Osteocyte (in vitro differentiated cells): ENCODE results near the gene FRMD1. TPM values are rescaled to one million over a fixed set of nuclear protein-coding genes. Genes with fewer than 3 reads are reported as not detected.

Experiments
- DNase-seq: peaks from one replicate; pipeline ENCODE4 v3.0.0; 2021; ENCODE audit warnings: mixed read lengths; ENCODE audit not compliant: unreplicated experiment; ENCODE audit errors: extremely low spot score
- H3K27ac Mint-ChIP-seq: one replicate; pipeline ENCODE4 v1.8.0; 2021; ENCODE audit warnings: mild to moderate bottlenecking, mixed read lengths; ENCODE audit not compliant: unreplicated experiment
- H3K27me3 Mint-ChIP-seq: one replicate; pipeline ENCODE4 v1.8.0; 2021; ENCODE audit warnings: mixed read lengths; ENCODE audit not compliant: unreplicated experiment
- H3K36me3 Mint-ChIP-seq: one replicate; pipeline ENCODE4 v1.8.0; 2021; ENCODE audit warnings: mixed read lengths; ENCODE audit not compliant: unreplicated experiment
- H3K4me1 Mint-ChIP-seq: one replicate; pipeline ENCODE4 v1.8.0; 2021; ENCODE audit warnings: mixed read lengths; ENCODE audit not compliant: unreplicated experiment
- H3K4me3 Mint-ChIP-seq: one replicate; pipeline ENCODE4 v1.8.0; 2021; ENCODE audit warnings: mild to moderate bottlenecking, moderate library complexity, mixed read lengths; ENCODE audit not compliant: unreplicated experiment
- H3K9me3 Mint-ChIP-seq: one replicate; pipeline ENCODE4 v1.8.0; 2021; ENCODE audit warnings: mixed read lengths; ENCODE audit not compliant: unreplicated experiment
- CTCF ChIP-seq: fragments of 200-600 bp; sonication (generic); IDR thresholded peaks from 2 replicates; pipeline ENCODE4 v1.5.0; 2021; ENCODE audit warnings: antibody characterized with exemption, mild to moderate bottlenecking, moderate library complexity
- total RNA-seq: library from RNA; stranded (reverse); gene quantifications from 2 replicates; pipeline ENCODE4 v1.2.1, GENCODE V29; 2021

The FRMD1 gene
- total RNA-seq, 1 donor from 2014 or later: 0.05 TPM

GRCh38 chr6:168050225-168050880 is 28.7 kb downstream of the FRMD1 start:
- Mint-ChIP-seq H3K27ac (no peak overlapping the region), H3K4me1 (peaks cover 5% of the 10 kb centered on the region), H3K36me3 (no peaks in the 10 kb centered on the region), H3K9me3 (no peaks in the 10 kb centered on the region), H3K4me3 (no peak overlapping the region), H3K27me3 (no peaks in the 10 kb centered on the region)
- TF ChIP-seq CTCF: no peak
- DNase-seq: no peak

- H3K36me3 Mint-ChIP-seq: no peaks in the 10 kb centered on the region
- H3K27me3 Mint-ChIP-seq: no peaks in the 10 kb centered on the region
- H3K4me1 Mint-ChIP-seq: peaks cover 5% of the 10 kb centered on the region
- no peaks in the 10 kb centered on the region for H3K9me3 Mint-ChIP-seq
- no peak for DNase-seq
- no peak overlapping the region for H3K27ac Mint-ChIP-seq
- H3K4me3 Mint-ChIP-seq: no peak overlapping the region
- no peak for TF ChIP-seq CTCF
These were observed 29.2 kb downstream of the FRMD1 start for GRCh38 chr6:168049706-168050224.

- Mint-ChIP-seq H3K4me3 (no peak overlapping the region), H3K27ac (no peak overlapping the region), H3K4me1 (peaks cover 5% of the 10 kb centered on the region), H3K36me3 (no peaks in the 10 kb centered on the region), H3K27me3 (no peaks in the 10 kb centered on the region), H3K9me3 (no peaks in the 10 kb centered on the region)
- TF ChIP-seq CTCF: no peak
- no peak for DNase-seq
These were observed 29.7 kb downstream of the FRMD1 start for GRCh38 chr6:168049277-168049676.

- H3K4me3 Mint-ChIP-seq: no peak overlapping the region
- no peaks in the 10 kb centered on the region for H3K27me3 Mint-ChIP-seq
- DNase-seq: no peak
- H3K27ac Mint-ChIP-seq: no peak overlapping the region
- no peaks in the 10 kb centered on the region for H3K36me3 Mint-ChIP-seq
- peaks cover 5% of the 10 kb centered on the region for H3K4me1 Mint-ChIP-seq
- H3K9me3 Mint-ChIP-seq: no peaks in the 10 kb centered on the region
- no peak for TF ChIP-seq CTCF
These were observed 30.3 kb downstream of the FRMD1 start for GRCh38 chr6:168048724-168049025.

GRCh38 chr6:168047841-168048723 is 30.9 kb downstream of the FRMD1 start:
- peaks cover 5% of the 10 kb centered on the region for H3K4me1 Mint-ChIP-seq
- H3K27ac Mint-ChIP-seq: no peak overlapping the region
- H3K9me3 Mint-ChIP-seq: no peaks in the 10 kb centered on the region
- DNase-seq: no peak
- H3K27me3 Mint-ChIP-seq: no peaks in the 10 kb centered on the region
- TF ChIP-seq CTCF: no peak
- no peaks in the 10 kb centered on the region for H3K36me3 Mint-ChIP-seq
- H3K4me3 Mint-ChIP-seq: no peak overlapping the region
